Fibroblast of lung (primary cell): ENCODE data around the gene GAK. TPM values are rescaled to one million over a fixed set of nuclear protein-coding genes. Genes with fewer than 3 reads are reported as not detected.

Experiments
- DNase-seq, 2 donors: peaks; one replicate each; pipeline versions ENCODE4 v3.0.0 to v3.0.0-alpha.2; 2010; ENCODE audit warnings: low read depth in 2 of 2
- H2AFZ ChIP-seq: 2 replicates; pipeline ENCODE4 v1.5.1; 2012; ENCODE audit warnings: low read length, control low read depth, inconsistent platforms
- H3K27ac ChIP-seq: 2 replicates; pipeline ENCODE4 v1.5.1; 2011; ENCODE audit warnings: low read length, control low read depth; ENCODE audit not compliant: insufficient read depth
- H3K27me3 ChIP-seq: 2 replicates; pipeline ENCODE4 v1.5.1; 2011; ENCODE audit warnings: mild to moderate bottlenecking, low read length; ENCODE audit not compliant: control insufficient read depth, insufficient read depth
- H3K36me3 ChIP-seq: 2 replicates; pipeline ENCODE4 v1.5.1; 2011; ENCODE audit warnings: low read length; ENCODE audit not compliant: control insufficient read depth, insufficient read depth
- H3K4me1 ChIP-seq: 2 replicates; pipeline ENCODE4 v1.5.1; 2011; ENCODE audit warnings: low read length; ENCODE audit not compliant: control insufficient read depth, insufficient read depth; ENCODE audit errors: extremely low read depth
- H3K4me2 ChIP-seq: 2 replicates; pipeline ENCODE4 v1.5.1; 2011; ENCODE audit warnings: low read length, control low read depth; ENCODE audit not compliant: insufficient read depth; ENCODE audit errors: extremely low read depth
- H3K4me3 ChIP-seq, 4 experiments: fragments of 200-600 bp in 1 of 4; sonication (generic) in 1 of 4; replicated peaks in 1 of 4; 2 replicates each; pipeline ENCODE4 v1.5.1; 2011 to 2016; ENCODE audit warnings: low read length in 4 of 4, low read depth in 3 of 4, mild to moderate bottlenecking in 3 of 4, control low read depth in 2 of 4, inconsistent platforms in 1 of 4, mixed read lengths in 1 of 4; ENCODE audit not compliant: insufficient read depth in 1 of 4; ENCODE audit errors: control extremely low read depth in 1 of 4
- H3K79me2 ChIP-seq: 2 replicates; pipeline ENCODE4 v1.5.1; 2012; ENCODE audit warnings: mild to moderate bottlenecking, low read length, inconsistent platforms; ENCODE audit not compliant: control insufficient read depth, insufficient read depth
- H3K9ac ChIP-seq: 2 replicates; pipeline ENCODE4 v1.5.1; 2011; ENCODE audit warnings: mild to moderate bottlenecking, low read length, control low read depth; ENCODE audit not compliant: insufficient read depth
- H3K9me3 ChIP-seq: 2 replicates; pipeline ENCODE4 v1.5.1; 2012; ENCODE audit warnings: low read depth, low read length; ENCODE audit not compliant: control insufficient read depth, insufficient read depth
- H4K20me1 ChIP-seq: 2 replicates; pipeline ENCODE4 v1.5.1; 2011; ENCODE audit warnings: low read length; ENCODE audit not compliant: control insufficient read depth, insufficient read depth; ENCODE audit errors: extremely low read depth
- EZH2 ChIP-seq: IDR thresholded peaks from 2 replicates; pipeline ENCODE4 v1.5.1; 2012; ENCODE audit warnings: low read length, control low read depth, mild to moderate bottlenecking; ENCODE audit errors: missing control alignments
- polyA plus RNA-seq, 2 donors: library from polyadenylated mRNA; depleted of rRNA in 1 of 2; stranded (reverse) in 1 of 2; unstranded in 1 of 2; fragments of >200 nt; gene quantifications; 2 replicates each; pipeline ENCODE4 v1.2.1, GENCODE V29; 2011 to 2012; ENCODE audit warnings: missing spikeins in 1 of 2
- total RNA-seq: library from RNA; depleted of rRNA; stranded (reverse); fragments of >200 nt; gene quantifications from 2 replicates; pipeline ENCODE4 v1.2.1, GENCODE V29; 2014
- TF ChIP-seq, protein P1 (sequence below), 2 donors: IDR thresholded peaks in 1 of 2; conservative IDR thresholded peaks in 1 of 2; 1 replicate in 1 of 2; 2 replicates in 1 of 2; pipeline ENCODE4 v1.5.1; 2011 to 2012; ENCODE audit warnings: low read length in 2 of 2, control low read depth in 1 of 2, inconsistent platforms in 1 of 2, low read depth in 1 of 2, mild to moderate bottlenecking in 1 of 2

Gene GAK
- total and polyA plus RNA-seq, 2 donors (not counting 1 experiment from before 2014, with no cell fraction given) = 10.1 to 48.2 TPM

DNA sequence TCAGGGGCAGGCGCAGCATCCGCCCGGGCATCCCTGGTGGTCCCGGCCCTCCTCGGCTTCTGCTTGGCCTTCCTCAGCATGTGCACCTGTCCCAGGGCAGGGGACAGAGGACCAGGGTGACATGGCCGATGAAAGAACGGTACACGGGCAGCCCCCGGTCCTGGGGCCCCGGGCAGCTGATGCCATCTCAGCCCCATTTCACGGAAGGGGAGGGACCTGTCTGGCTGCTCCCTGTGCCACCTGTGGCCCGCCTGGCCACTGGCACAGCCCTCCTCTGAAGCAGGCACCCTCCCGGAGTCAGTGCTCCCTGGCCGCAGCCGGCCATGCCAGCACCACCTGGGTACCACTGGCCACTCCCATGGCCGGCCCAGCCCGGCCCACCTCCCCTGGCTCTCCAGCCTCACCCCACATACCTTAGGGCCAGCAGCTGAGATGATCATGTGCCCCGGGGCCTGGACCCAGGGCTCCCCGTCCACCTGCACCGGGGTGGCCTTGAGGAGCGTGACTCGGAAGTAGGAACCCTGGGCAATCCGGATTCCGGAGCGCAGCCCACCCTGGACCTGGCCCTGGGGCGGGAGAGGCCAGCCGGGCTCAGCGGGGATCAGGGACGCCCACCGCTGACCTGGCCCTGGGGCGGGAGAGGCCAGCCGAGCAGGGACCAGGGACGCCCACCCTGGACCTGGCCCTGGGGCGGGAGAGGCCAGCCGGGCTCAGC, 28.7 kb upstream of the GAK start:
- Histone ChIP-seq H3K79me2 (no peaks in the 10 kb centered on the region), H3K36me3 (peaks cover 14% of the 10 kb centered on the region), H3K4me2 (no peak overlapping the region), H3K27me3 (no peaks in the 10 kb centered on the region), H3K27ac (no peak overlapping the region), H3K9me3 (no peaks in the 10 kb centered on the region), H3K4me1 (no peaks in the 10 kb centered on the region), H4K20me1 (no peaks in the 10 kb centered on the region), H2AFZ (no peak overlapping the region), H3K4me3 (no peak overlapping the region), H3K9ac (no peak overlapping the region)
- TF ChIP-seq, protein P1, sequence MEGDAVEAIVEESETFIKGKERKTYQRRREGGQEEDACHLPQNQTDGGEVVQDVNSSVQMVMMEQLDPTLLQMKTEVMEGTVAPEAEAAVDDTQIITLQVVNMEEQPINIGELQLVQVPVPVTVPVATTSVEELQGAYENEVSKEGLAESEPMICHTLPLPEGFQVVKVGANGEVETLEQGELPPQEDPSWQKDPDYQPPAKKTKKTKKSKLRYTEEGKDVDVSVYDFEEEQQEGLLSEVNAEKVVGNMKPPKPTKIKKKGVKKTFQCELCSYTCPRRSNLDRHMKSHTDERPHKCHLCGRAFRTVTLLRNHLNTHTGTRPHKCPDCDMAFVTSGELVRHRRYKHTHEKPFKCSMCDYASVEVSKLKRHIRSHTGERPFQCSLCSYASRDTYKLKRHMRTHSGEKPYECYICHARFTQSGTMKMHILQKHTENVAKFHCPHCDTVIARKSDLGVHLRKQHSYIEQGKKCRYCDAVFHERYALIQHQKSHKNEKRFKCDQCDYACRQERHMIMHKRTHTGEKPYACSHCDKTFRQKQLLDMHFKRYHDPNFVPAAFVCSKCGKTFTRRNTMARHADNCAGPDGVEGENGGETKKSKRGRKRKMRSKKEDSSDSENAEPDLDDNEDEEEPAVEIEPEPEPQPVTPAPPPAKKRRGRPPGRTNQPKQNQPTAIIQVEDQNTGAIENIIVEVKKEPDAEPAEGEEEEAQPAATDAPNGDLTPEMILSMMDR (conservative IDR thresholded peaks at IDR 0.05 in 1 of 2, IDR thresholded peaks at IDR 0.05 in 1 of 2; ENCODE audit: low read depth in 1 of 2, low read length in 2 of 2) = no peak
- TF ChIP-seq EZH2 = no peak
- DNase-seq = no peak

DNA sequence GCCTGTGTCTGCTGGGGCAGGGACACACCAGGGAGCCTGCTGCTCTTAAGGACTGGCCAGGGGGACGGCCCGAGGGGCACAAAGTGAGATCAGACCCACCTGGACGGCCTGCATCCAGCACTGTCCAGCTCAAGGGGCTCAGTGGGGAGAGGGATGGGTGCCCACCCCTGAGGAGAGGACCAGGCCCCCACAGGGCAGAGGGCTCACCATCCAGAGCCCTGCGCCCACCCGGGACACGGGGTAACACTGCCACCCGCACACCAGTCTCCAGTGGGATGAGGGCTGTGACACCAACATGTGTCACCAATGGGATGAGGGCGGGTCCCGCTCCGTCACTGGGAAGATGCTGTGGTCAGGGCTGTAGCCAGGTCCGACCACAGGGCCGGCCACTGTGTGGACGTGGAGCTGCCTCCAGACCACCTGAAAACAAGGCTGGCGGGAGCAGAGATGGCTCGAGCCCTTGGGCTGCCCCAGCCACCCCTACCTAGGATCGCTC, 28.1 kb upstream of the GAK start:
- Histone ChIP-seq H3K4me2 (no peak overlapping the region), H3K79me2 (no peaks in the 10 kb centered on the region), H4K20me1 (no peaks in the 10 kb centered on the region), H3K9ac (no peak overlapping the region), H3K9me3 (no peaks in the 10 kb centered on the region), H3K36me3 (peaks cover 14% of the 10 kb centered on the region), H3K27me3 (no peaks in the 10 kb centered on the region), H3K27ac (no peak overlapping the region), H3K4me3 (no peak overlapping the region), H3K4me1 (no peaks in the 10 kb centered on the region), H2AFZ (no peak overlapping the region)
- TF ChIP-seq, protein P1 (conservative IDR thresholded peaks at IDR 0.05 in 1 of 2, IDR thresholded peaks at IDR 0.05 in 1 of 2; ENCODE audit: low read depth in 1 of 2, low read length in 2 of 2) = no peak
- TF ChIP-seq EZH2 = no peak
- no peak for DNase-seq

DNA sequence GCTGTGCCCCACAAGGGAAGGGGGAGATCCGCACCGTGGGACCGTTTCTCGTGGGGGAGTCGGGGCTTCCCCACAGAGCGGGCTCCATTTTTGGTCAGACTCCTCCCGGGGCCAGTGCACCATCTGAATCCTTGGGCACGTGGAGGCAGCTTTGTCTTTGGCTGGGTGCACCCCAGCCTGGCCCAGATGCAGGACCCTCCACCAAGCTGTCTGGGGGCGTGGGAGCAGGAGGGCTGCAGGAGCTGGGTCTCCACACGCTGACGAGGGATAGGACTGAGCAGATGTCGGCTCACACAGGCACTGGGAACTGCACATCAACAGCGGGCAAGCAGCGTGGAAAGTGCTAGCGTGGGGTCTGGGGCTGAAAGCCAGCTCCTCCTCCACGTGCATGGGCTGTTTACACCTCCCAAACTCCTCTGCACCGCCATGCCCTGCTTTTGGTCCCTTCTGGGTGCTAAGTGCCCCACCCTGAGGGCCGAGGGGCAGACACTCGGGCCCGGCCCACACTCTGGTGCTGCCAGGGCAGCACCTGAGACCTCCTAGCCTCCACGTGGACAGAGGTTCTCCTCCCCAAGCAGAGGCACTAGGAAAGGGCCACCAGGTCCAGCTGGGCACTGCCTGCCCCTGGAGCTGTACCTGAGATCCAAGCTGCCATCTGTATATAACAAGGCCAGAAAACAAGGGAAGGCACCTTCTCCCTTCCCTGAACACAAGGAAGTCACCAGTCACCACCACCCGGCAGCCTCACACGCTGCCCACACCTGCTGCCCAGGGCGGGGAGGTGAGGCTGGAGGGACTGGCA, 27.4 kb upstream of the GAK start:
- H4K20me1 ChIP-seq = no peaks in the 10 kb centered on the region
- H3K27me3 ChIP-seq = no peaks in the 10 kb centered on the region
- no peak for DNase-seq
- no peak overlapping the region for H3K27ac ChIP-seq
- no peaks in the 10 kb centered on the region for H3K79me2 ChIP-seq
- H3K4me2 ChIP-seq = no peak overlapping the region
- no peak overlapping the region for H2AFZ ChIP-seq
- no peak overlapping the region for H3K4me3 ChIP-seq
- no peaks in the 10 kb centered on the region for H3K4me1 ChIP-seq
- TF ChIP-seq, protein P1 (conservative IDR thresholded peaks at IDR 0.05 in 1 of 2, IDR thresholded peaks at IDR 0.05 in 1 of 2; ENCODE audit: low read depth in 1 of 2, low read length in 2 of 2) = no peak
- TF ChIP-seq EZH2 = no peak
- no peaks in the 10 kb centered on the region for H3K9me3 ChIP-seq
- no peak overlapping the region for H3K9ac ChIP-seq
- H3K36me3 ChIP-seq = peaks cover 11% of the 10 kb centered on the region
